DLD1 (cell line): ENCODE results near the gene OR5A1.
"Not testable (repeated sequence)": the region's sequence is repeated elsewhere in the genome, so short reads cannot be mapped to it uniquely, and the experiment has no call there.

Experiments used
- in situ Hi-C: cut with HindIII; loops from 2 replicates; pipeline ENCODE4 v1.10.0; 2017; ENCODE audit warnings: low sequenced_read_pairs

Gene OR5A1

DNA sequence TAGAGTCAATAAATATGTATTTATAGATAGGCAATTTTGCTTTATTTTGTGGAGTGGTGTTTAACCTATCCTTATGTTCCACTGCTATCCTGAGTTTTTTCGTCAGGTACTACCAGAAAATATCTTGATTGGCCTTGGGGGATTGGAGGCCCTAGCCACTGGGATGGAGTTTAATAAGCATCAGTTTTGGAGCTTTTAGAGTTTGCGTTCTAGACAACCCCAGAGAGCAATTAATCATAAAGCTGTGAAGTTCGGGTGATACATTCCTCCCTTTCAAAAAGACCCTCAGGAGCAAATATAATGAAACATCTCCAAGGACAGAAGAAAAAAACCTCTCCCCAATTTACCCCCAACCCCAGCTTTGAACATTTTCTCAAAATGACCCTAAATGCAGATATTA, at the start of gene OR5A1:
OR5A1 (plus strand) TSS at position 301 of the 400 bp plus-strand sequence. CDS start 6,700 bp downstream, outside the sequence.
- in situ Hi-C loops: no loop called here

- in situ Hi-C loops: no loop called here
Measured at GRCh38 chr11:59394186-59394585, 42.1 kb upstream of the OR5A1 start.

DNA sequence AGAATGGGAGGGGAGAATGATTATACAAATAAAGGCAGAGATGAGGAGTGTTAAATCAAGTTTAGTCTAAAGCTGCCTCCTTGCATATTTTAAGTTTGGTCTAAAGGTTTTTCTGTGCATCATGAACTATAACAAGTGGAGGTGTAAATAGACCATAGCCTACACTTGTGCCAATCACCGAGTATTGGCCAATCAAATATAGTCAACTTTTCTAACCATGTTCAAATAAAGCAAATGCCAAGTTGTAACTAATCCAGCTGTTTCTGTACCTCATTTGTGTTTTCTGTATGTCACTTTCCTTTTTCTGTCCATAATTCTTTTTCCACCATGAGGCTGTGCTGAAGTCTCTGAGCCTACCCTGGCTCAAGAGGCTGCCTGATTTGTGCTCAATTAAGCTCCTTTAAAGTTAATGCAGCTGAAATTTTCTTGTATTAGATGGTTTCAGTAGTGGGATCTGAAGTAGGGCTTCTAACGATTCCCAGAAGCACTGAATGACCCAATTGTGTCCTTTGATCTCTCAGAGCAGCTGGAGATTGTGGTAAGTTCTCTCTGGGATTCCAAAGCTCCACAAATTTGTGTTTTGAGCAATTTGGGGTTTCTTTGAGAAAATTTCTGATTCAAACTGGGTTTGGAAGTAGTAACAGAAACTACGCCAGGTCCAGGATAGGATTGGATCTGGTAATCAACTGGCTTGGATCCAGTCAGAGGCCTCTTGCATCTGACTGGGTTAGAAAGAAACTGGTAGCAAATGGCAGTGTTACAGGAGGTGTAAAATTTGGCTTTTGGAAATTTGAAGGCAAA, 35.6 kb upstream of the OR5A1 start:
- in situ Hi-C loops: no loop called here

DNA sequence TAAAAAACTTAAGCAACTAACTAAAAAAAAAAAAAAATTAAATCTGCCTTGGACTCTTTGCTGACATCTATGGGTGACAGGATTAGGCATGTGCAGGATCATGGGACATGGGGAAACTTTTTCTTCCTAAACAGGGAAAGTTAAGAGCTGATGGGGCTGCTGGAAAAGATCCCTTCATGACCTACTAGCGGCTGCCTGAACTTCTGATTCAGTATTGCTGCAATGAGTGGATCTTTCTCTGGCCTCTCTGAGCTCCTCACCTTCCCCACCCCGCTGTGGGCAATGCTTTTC, 35.1 kb upstream of the OR5A1 start:
- in situ Hi-C loops: no loop called here

- in situ Hi-C loops: no loop called here
Measured at GRCh38 chr11:59403546-59403945, 32.7 kb upstream of the OR5A1 start.

GRCh38 chr11:59413646-59414045, 22.6 kb upstream of the OR5A1 start:
- in situ Hi-C loops: no loop called here

DNA sequence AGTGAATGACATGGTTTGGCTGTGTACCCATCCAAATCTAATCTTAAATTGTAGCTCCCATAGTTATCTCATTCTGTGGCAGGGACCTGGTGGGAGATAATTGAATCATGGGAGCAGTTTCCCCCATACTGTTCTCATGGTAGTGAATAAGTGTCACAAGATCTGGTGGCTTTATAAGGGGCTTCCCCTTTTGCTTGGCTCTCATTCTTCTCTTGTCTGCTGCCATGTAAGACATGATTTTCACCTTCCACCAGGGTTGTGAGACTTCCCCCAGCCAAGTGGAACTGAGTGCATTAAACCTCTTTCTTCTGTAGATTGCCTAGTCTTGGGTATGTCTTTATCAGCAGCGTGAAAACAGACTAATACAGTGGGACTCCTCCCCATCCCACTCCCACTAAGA, 21.2 kb upstream of the OR5A1 start:
- in situ Hi-C loops: no loop called here

GRCh38 chr11:59416613-59417012, 19.7 kb upstream of the OR5A1 start:
- in situ Hi-C loops: no loop called here

DNA sequence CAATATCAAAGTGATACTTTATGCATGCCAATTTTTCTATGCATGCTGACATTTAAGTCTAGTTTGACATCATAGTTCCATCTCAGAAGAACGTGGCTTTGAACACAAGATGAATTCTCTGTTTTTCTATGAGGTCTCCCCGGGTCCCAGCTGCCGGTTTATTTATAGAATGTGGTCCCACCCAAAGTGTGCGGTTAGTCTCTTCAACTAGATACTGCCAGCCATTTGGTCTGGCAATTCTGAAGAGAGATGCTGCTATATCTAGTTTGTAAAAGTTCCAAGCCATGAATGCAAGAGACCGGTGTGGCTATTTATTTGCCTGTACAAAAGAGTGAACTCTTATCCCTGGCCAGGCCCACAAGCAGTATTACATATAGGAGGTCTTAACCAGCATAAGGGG, 19.2 kb upstream of the OR5A1 start:
- in situ Hi-C loops: no loop called here

DNA sequence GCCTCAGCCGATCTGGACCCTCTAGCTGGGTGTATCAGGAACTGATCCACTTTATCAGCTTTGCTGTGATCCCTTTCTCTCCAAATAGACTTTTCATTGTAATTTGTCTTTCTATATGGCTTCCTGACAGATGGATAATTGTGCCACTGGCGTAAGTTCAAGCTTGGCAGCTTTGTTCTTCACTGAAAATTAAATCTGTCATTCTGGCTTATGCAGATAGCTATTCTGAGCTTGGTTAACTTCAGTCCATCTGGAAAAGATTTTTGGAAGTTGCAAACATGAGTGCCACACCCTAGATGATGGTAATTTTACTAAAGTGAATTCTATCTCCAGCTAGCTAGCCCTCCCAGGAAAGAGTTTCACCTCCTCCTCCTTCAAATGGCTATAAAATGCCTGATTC, 18.1 kb upstream of the OR5A1 start:
- in situ Hi-C loops: no loop called here

- in situ Hi-C loops: no loop called here
Measured at GRCh38 chr11:59423835-59424234, 12.4 kb upstream of the OR5A1 start.

DNA sequence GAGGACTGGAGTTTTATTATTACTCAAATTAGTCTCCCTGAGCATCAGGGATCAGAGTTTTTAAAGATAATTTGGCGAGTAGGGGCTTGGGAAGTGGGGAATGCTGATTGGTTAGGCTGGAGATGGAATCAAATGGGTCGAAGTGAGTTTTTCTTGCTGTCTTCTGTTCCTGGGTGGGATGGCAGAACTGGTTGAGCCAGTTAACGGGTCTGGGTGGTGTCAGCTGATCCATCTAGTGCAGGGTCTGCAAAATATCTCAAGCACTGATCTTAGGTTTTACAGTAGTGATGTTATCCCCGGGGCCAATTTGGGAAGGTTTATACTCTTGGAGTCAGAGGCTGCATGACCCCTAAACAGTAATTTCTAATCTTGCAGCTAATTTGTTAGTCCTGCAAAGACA, 11.1 kb upstream of the OR5A1 start:
- in situ Hi-C loops: no loop called here

GRCh38 chr11:59426361-59427067, 9.8 kb upstream of the OR5A1 start, which contains the start of gene OR5A2:
OR5A2 (minus strand) TSS chr11:59426413; CDS start chr11:59422953, 3,460 bp downstream.
- in situ Hi-C loops: no loop called here

- in situ Hi-C loops: no loop called here
Measured at GRCh38 chr11:59427068-59427382, 9.2 kb upstream of the OR5A1 start.

DNA sequence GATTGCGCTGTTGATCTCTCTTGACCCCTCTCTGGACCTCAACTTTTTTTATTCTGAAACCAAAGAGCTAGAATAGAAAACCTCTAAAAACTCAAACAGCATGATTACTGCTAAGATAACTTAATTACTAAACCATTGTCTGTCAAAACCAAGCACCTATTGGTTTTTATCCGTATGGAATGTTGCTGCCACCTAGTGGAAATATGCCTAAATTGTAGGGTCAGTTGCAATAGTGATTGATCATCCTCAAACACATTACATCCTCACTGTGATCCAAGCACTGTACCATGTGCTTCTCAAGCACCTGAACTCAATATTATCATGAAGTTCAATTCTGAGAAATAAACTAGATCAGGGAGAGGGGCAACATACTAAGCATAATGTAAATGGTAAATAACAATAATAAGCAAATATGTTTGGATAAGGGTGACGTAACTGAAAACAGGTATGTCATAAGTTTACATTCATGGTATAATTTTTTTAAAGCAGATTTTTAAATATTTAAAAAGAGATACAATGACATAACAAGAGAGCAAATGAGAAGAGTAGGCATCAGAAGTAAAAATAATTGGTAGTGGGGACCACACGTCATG, 6.2 kb upstream of the OR5A1 start:
- in situ Hi-C loops: no loop called here

- in situ Hi-C loops: no loop called here
Measured at GRCh38 chr11:59437770-59438169, 1.5 kb downstream of the OR5A1 start.

DNA sequence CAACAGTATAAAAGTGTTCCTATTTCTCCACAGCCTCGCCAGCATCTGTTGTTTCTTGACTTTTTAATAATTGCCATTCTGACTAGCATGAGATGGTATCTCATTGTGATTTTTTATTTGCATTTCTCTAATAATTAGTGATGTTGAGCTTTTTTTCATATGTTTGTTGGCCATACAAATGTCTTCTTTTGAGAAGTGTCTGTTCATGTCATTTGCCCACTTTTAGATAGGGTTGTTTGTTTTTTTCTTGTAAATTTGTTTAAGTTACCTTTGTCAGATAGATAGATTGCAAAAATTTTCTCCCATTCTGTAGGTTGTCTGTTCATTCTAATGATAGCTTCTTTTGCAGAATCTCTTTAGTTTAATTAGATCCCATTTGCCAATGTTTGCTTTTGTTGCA, 9.4 kb downstream of the OR5A1 start:
- in situ Hi-C loops: not testable (repeated sequence)

DNA sequence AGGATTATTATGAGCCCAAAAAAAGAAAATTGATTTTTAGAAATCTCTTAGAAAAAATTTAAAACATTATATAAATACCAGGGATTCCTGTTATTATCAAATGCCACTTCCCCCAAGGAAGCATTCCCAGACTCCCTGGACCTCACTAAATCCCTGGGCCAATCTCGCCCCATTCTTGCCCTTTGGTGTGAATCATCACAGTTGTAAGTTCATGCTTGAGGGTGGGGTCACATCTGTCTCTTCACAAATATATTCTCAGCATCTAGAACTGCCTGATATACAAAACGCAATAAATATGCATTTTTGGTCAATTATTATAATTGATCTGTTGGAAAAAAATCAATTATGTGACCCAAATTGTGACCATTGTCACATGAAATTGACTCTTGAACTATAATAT, 12.2 kb downstream of the OR5A1 start:
- in situ Hi-C loops: no loop called here

DNA sequence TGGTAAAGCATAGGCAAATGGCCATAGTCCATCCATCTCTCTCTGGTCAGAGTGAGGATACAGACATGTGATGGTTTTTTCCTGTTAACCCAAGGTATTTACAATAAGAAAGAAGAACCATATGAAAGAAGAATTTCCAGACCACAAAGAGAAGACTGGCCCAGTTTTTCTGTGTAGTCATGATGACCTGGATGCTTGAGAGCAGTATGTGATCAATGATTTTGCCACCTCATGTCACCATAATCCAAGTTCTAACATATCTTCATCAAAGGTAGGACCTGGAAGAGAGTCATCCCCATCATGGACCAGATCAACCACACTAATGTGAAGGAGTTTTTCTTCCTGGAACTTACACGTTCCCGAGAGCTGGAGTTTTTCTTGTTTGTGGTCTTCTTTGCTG, 20.4 kb downstream of the OR5A1 start, which contains the start of gene OR4D6:
OR4D6 (plus strand) TSS at position 301 of the 400 bp plus-strand sequence; CDS start at position 301, 0 bp downstream.
- in situ Hi-C loops: no loop called here

DNA sequence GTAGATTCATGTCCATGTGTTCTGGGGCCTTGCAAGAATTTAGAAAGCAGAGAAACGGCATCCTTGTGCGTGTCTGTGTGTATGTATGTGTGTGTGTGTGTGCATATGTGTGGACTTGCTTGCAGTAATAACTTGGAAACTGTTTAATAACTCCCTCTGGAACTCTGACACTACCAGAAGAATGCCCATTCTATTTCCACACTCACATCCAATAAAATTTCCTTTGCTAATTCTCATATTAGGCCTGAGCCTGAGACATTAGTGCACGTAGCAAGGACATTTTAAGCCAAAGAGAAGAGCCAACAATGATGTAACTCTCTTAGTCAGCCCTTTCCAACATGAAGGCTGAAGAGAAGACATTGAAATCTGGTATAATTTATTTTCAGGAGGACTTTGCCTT, 23.6 kb downstream of the OR5A1 start:
- in situ Hi-C loops: no loop called here

DNA sequence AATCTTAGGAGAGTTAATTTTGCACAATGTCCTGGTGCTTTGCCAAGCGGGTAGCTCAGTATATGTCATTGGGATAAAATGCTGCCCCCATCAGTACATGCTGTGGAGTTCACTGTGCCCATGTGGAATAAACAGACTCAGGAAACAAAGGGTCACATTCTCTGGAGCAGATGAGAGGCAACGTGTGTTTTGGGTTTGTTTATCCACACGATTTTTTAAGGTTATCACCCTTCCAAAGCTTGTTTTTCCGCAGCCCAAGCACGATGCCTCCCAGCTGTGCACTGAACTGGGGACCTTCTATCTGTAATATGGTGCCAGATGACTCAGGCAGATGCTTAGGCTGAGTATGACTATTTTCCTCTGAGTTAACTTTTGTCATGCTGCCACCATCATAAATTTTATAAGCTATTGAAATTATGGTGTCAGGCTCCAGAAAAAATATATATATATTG, 26.9 kb downstream of the OR5A1 start:
- in situ Hi-C loops: no loop called here

DNA sequence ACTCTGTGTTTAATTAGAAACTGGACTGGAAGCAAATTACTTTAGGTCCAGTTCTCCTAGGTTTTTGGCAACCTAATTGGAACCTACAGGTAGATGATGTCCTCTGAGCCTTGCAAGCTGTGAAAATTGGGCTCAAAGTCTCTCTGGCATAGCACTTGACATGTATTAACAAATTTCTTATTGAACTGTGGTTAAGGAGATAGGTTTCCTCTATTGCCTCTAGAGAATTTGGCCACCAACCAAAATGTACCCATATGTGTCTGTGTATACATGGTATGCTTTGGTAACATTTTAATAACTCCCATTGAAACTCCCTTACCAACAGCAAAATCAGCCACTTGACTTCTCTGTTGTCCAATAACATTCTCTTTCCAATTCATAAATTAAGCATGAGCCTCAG, 36.7 kb downstream of the OR5A1 start, which contains the start of gene OR4D10:
OR4D10 (plus strand) TSS at position 301 of the 400 bp plus-strand sequence. CDS start 4,115 bp downstream, outside the sequence.
- in situ Hi-C loops: no loop called here
